H9 (cell line): ENCODE data around the gene BOLA2B. TPM values are rescaled to one million over a fixed set of nuclear protein-coding genes. Genes with fewer than 3 reads are reported as not detected.

Experiments used
- DNase-seq: peaks from one replicate; pipeline ENCODE4 v3.0.0-alpha.2; 2017
- H2AFZ ChIP-seq: one replicate; pipeline ENCODE4 v1.6.1; 2013; ENCODE audit warnings: mild to moderate bottlenecking, low read length, control low read depth, moderate library complexity
- H2AK5ac ChIP-seq: 2 replicates; pipeline ENCODE4 v1.6.1; 2013; ENCODE audit warnings: low read length, control low read depth, mixed read lengths; ENCODE audit not compliant: insufficient read length
- H2BK120ac ChIP-seq: one replicate; pipeline ENCODE4 v1.6.1; 2013; ENCODE audit warnings: low read depth, mild to moderate bottlenecking, low read length, control low read depth, inconsistent platforms; ENCODE audit not compliant: poor library complexity, severe bottlenecking
- H2BK12ac ChIP-seq: 2 replicates; pipeline ENCODE4 v1.6.1; 2013; ENCODE audit warnings: low read length, control low read depth, mixed read lengths, low read depth; ENCODE audit not compliant: insufficient read length
- H2BK15ac ChIP-seq: 2 replicates; pipeline ENCODE4 v1.6.1; 2013; ENCODE audit warnings: low read depth, low read length, control low read depth
- H2BK20ac ChIP-seq: one replicate; pipeline ENCODE4 v1.6.1; 2013; ENCODE audit warnings: low read depth, mild to moderate bottlenecking, low read length, control low read depth, inconsistent platforms; ENCODE audit not compliant: poor library complexity, severe bottlenecking
- H2BK5ac ChIP-seq: 2 replicates; pipeline ENCODE4 v1.6.1; 2013; ENCODE audit warnings: low read length, control low read depth, mixed read lengths; ENCODE audit not compliant: insufficient read length
- H3K14ac ChIP-seq: 2 replicates; pipeline ENCODE4 v1.6.1; 2013; ENCODE audit warnings: low read length, control low read depth; ENCODE audit not compliant: insufficient read depth
- H3K18ac ChIP-seq: 2 replicates; pipeline ENCODE4 v1.6.1; 2013; ENCODE audit warnings: low read depth, mild to moderate bottlenecking, mixed read lengths, low read length, control low read depth; ENCODE audit not compliant: insufficient read length
- H3K23ac ChIP-seq: 2 replicates; pipeline ENCODE4 v1.6.1; 2013; ENCODE audit warnings: low read length, control low read depth, mixed read lengths, low read depth; ENCODE audit not compliant: insufficient read length
- H3K23me2 ChIP-seq: 2 replicates; pipeline ENCODE4 v1.6.1; 2013; ENCODE audit warnings: low read depth, mild to moderate bottlenecking, mixed read lengths, low read length, control low read depth; ENCODE audit not compliant: insufficient read length, poor library complexity, severe bottlenecking
- H3K27ac ChIP-seq: 2 replicates; pipeline ENCODE4 v1.5.1; 2013; ENCODE audit warnings: low read length, control low read depth, mixed read lengths, low read depth; ENCODE audit not compliant: insufficient read length
- H3K27me3 ChIP-seq: 2 replicates; pipeline ENCODE4 v1.6.1; 2013; ENCODE audit warnings: low read length, control low read depth, inconsistent platforms; ENCODE audit not compliant: insufficient read depth
- H3K4ac ChIP-seq: 2 replicates; pipeline ENCODE4 v1.6.1; 2013; ENCODE audit warnings: low read depth, mild to moderate bottlenecking, control low read depth, inconsistent platforms, low read length, moderate library complexity
- H3K4me1 ChIP-seq: 2 replicates; pipeline ENCODE4 v1.6.1; 2013; ENCODE audit warnings: low read length, control low read depth, inconsistent platforms; ENCODE audit not compliant: insufficient read depth
- H3K4me2 ChIP-seq: 2 replicates; pipeline ENCODE4 v1.6.1; 2013; ENCODE audit warnings: low read length, control low read depth, mixed read lengths; ENCODE audit not compliant: insufficient read length, insufficient read depth
- H3K56ac ChIP-seq: 2 replicates; pipeline ENCODE4 v1.6.1; 2013; ENCODE audit warnings: low read depth, mild to moderate bottlenecking, mixed read lengths, low read length, control low read depth; ENCODE audit not compliant: insufficient read length
- H3K79me1 ChIP-seq: 2 replicates; pipeline ENCODE4 v1.6.1; 2013; ENCODE audit warnings: low read depth, mild to moderate bottlenecking, moderate library complexity, low read length, control low read depth, inconsistent platforms; ENCODE audit not compliant: insufficient read depth, poor library complexity, severe bottlenecking
- H3K79me2 ChIP-seq: 2 replicates; pipeline ENCODE4 v1.6.1; 2013; ENCODE audit warnings: low read length, control low read depth, inconsistent platforms; ENCODE audit not compliant: insufficient read depth
- H3K9ac ChIP-seq: 2 replicates; pipeline ENCODE4 v1.6.1; 2013; ENCODE audit warnings: low read length, control low read depth, mixed read lengths; ENCODE audit not compliant: insufficient read length; ENCODE audit errors: extremely low read depth
- H3K9me3 ChIP-seq: one replicate; pipeline ENCODE4 v1.6.1; 2013; ENCODE audit warnings: low read depth, low read length, inconsistent platforms; ENCODE audit not compliant: control insufficient read depth
- H3T11ph ChIP-seq: one replicate; pipeline ENCODE4 v1.6.1; 2013; ENCODE audit warnings: mild to moderate bottlenecking, low read length, control low read depth, inconsistent platforms
- H4K20me1 ChIP-seq: one replicate; pipeline ENCODE4 v1.6.1; 2013; ENCODE audit not compliant: control insufficient read depth, insufficient read length, insufficient read depth
- H4K5ac ChIP-seq: 2 replicates; pipeline ENCODE4 v1.6.1; 2013; ENCODE audit warnings: low read depth, mild to moderate bottlenecking, mixed read lengths, low read length, control low read depth; ENCODE audit not compliant: insufficient read length
- H4K8ac ChIP-seq: replicated peaks from 2 replicates; pipeline ENCODE4 v1.6.1; 2013; ENCODE audit warnings: low read length, control low read depth, mixed read lengths, low read depth; ENCODE audit not compliant: insufficient read length
- H4K91ac ChIP-seq: 2 replicates; pipeline ENCODE4 v1.6.1; 2013; ENCODE audit warnings: low read depth, mild to moderate bottlenecking, moderate library complexity, mixed read lengths, low read length, control low read depth; ENCODE audit not compliant: insufficient read length
- H3K27ac Mint-ChIP-seq, 3 experiments: 2 replicates in 2 of 3; 3 replicates in 1 of 3; pipeline ENCODE4 v1.8.0; 2020 to 2021; ENCODE audit warnings: mixed read lengths in 3 of 3, mild to moderate bottlenecking in 1 of 3, moderate library complexity in 1 of 3
- H3K27me3 Mint-ChIP-seq: 2 replicates; pipeline ENCODE4 v1.8.0; 2021; ENCODE audit warnings: low read depth, mild to moderate bottlenecking, moderate library complexity, mixed read lengths
- H3K36me3 Mint-ChIP-seq, 3 experiments: 2 replicates in 2 of 3; 3 replicates in 1 of 3; pipeline ENCODE4 v1.8.0; 2020 to 2021; ENCODE audit warnings: low read depth in 3 of 3, mixed read lengths in 3 of 3; ENCODE audit not compliant: insufficient read depth in 1 of 3
- H3K4me1 Mint-ChIP-seq, 2 experiments: 2 replicates each; pipeline ENCODE4 v1.8.0; 2020; ENCODE audit warnings: mixed read lengths in 2 of 2
- H3K4me3 Mint-ChIP-seq, 2 experiments: 2 replicates in 1 of 2; 3 replicates in 1 of 2; pipeline ENCODE4 v1.8.0; 2020 to 2021; ENCODE audit warnings: mild to moderate bottlenecking in 2 of 2, mixed read lengths in 2 of 2, moderate library complexity in 1 of 2
- H3K9me3 Mint-ChIP-seq, 2 experiments: 2 replicates in 1 of 2; 3 replicates in 1 of 2; pipeline ENCODE4 v1.8.0; 2020; ENCODE audit warnings: mild to moderate bottlenecking in 2 of 2, mixed read lengths in 2 of 2, moderate library complexity in 1 of 2
- WGBS: extraction: QIAGEN DNeasy Blood & Tissue Kit; methylation state at CpG from one replicate; pipeline ENCODE4 v1.1.7; 2013; ENCODE audit warnings: missing lambda C conversion rate, low lambda C conversion rate, mixed read lengths; ENCODE audit not compliant: insufficient read length; ENCODE audit errors: extremely low coverage; 5-methylcytosine and 5-hydroxymethylcytosine counted together
- total RNA-seq: library from RNA; stranded (reverse); gene quantifications from 2 replicates; pipeline ENCODE4 v1.2.1, GENCODE V29; 2021
- TF ChIP-seq, protein P1 (sequence below): fragments of 200-600 bp; sonication (generic); conservative IDR thresholded peaks from 3 replicates; pipeline ENCODE4 v1.8.0; 2021; ENCODE audit warnings: antibody characterized with exemption, mild to moderate bottlenecking

Gene BOLA2B
- total RNA-seq, 1 experiment from 2014 or later: 218 TPM

DNA sequence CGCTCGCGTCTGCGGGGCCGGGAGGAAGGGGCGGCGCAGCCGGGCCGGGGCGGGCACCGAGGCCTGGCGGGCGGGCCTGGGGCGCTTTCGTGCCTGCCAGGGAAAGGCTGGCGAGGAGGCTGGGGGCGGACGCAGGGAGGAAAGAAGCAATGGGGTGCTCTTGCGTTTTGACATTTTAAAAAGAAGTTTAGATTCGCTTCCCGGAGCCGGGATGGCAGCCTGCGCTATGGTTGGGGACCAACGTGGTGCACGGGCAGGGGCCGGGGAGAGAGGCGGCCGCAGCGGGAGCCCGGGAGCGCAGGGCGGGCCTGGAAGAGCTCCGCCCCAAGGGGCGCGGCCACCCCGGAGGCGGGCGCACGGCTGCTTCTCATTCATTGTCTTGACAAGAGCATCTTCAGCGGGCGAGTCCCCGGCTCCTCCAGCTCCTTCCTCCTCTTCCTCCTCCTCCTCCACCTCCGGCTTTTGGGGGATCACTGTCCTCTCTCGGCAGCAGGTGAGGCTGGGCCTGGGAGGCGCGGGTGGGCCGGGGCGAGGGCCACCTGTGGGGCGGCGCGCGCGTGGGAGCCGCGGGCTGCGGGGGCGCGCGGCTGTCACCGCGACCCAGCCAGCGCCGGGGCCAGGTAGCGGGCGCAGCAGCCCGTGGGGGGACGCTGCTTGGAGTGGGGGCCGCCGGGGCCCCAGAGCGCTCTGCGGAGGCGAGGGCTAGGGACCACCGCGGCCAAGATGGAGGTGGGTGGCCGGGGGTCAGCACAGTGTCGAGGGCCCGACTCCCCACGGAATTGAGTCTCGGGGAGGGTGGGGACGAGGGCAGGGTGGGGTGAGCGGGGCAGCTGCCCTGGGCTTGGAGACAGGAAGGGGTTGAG is 10.0 kb downstream of the BOLA2B start, which contains the start of gene CORO1A:
Gene CORO1A, plus strand, starts transcription at position 370 of the 863 bp plus-strand sequence. CDS start 1,608 bp downstream, outside the sequence.
- H3K18ac ChIP-seq: peak within 1 kb of the TSS; percentile 27
- no peak within 1 kb of the TSS for H4K5ac ChIP-seq
- H3K27me3 ChIP-seq: peaks cover 4% of the 10 kb centered on the region; the same call in 1 of the 2 replicates
- no peak within 1 kb of the TSS for H3K56ac ChIP-seq
- H3K79me1 ChIP-seq: no peaks in the 10 kb centered on the region
- H3K9me3 ChIP-seq: no peaks in the 10 kb centered on the region
- TF ChIP-seq, protein P1, sequence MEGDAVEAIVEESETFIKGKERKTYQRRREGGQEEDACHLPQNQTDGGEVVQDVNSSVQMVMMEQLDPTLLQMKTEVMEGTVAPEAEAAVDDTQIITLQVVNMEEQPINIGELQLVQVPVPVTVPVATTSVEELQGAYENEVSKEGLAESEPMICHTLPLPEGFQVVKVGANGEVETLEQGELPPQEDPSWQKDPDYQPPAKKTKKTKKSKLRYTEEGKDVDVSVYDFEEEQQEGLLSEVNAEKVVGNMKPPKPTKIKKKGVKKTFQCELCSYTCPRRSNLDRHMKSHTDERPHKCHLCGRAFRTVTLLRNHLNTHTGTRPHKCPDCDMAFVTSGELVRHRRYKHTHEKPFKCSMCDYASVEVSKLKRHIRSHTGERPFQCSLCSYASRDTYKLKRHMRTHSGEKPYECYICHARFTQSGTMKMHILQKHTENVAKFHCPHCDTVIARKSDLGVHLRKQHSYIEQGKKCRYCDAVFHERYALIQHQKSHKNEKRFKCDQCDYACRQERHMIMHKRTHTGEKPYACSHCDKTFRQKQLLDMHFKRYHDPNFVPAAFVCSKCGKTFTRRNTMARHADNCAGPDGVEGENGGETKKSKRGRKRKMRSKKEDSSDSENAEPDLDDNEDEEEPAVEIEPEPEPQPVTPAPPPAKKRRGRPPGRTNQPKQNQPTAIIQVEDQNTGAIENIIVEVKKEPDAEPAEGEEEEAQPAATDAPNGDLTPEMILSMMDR: no peak
- H3K23ac ChIP-seq: no peak within 1 kb of the TSS
- H3K9me3 Mint-ChIP-seq: no peaks in the 10 kb centered on the region
- H3K4ac ChIP-seq: no peak within 1 kb of the TSS
- peaks cover 0 to 1% (median 0%) of the 10 kb centered on the region in 3 experiments; a peak in 2 of 7 replicates for H3K36me3 Mint-ChIP-seq
- peak within 1 kb of the TSS; percentile 65 for H3K4me2 ChIP-seq
- no peak within 1 kb of the TSS for H2AFZ ChIP-seq
- H2BK15ac ChIP-seq: no peak within 1 kb of the TSS
- H3K4me3 Mint-ChIP-seq: peak within 1 kb of the TSS; percentile 74 to 85
- H4K8ac ChIP-seq: no peak within 1 kb of the TSS
- no peak within 1 kb of the TSS for H3K27ac ChIP-seq
- no peak within 1 kb of the TSS for H2BK20ac ChIP-seq
- no peak within 1 kb of the TSS for H2AK5ac ChIP-seq
- H2BK5ac ChIP-seq: no peak within 1 kb of the TSS
- H3K27me3 Mint-ChIP-seq: peaks cover 45% of the 10 kb centered on the region
- DNase-seq: peak; percentile 86
- H3K4me1 ChIP-seq: no peaks in the 10 kb centered on the region
- H3K14ac ChIP-seq: no peak within 1 kb of the TSS; the same call in 1 of the 2 replicates
- H4K91ac ChIP-seq: no peak within 1 kb of the TSS
- H4K20me1 ChIP-seq: peaks cover 4% of the 10 kb centered on the region
- H2BK12ac ChIP-seq: no peak within 1 kb of the TSS
- no peak within 1 kb of the TSS for H3T11ph ChIP-seq
- H3K23me2 ChIP-seq: peaks cover 4% of the 10 kb centered on the region
- no peak within 1 kb of the TSS for H3K27ac Mint-ChIP-seq
- WGBS: no CpG with 5 or more reads among the region's 81 CpGs
- H3K79me2 ChIP-seq: no peaks in the 10 kb centered on the region
- no peak within 1 kb of the TSS for H3K9ac ChIP-seq
- H2BK120ac ChIP-seq: no peak within 1 kb of the TSS
- H3K4me1 Mint-ChIP-seq: peaks cover 4 to 17% of the 10 kb centered on the region in 2 experiments
